DND-41 (cell line): ENCODE data around the gene NME9.

Experiments
- ATAC-seq: fragments of 200-7000 bp; cut with Tn5 transposase; 3 replicates; pipeline ENCODE4 v1.9.1; 2021; ENCODE audit warnings: low read depth; ENCODE audit not compliant: insufficient read depth
- DNase-seq: peaks from one replicate; pipeline ENCODE4 v3.0.0-alpha.2; 2020
- H2AFZ ChIP-seq: 2 replicates; pipeline ENCODE4 v1.6.0; 2012; ENCODE audit warnings: low read depth, low read length
- H3K27ac ChIP-seq: 2 replicates; pipeline ENCODE4 v1.5.1; 2012; ENCODE audit warnings: low read length, inconsistent platforms
- H3K27me3 ChIP-seq: fragments of 200-600 bp; sonication (generic); 2 replicates; pipeline ENCODE4 v1.6.0; 2012; ENCODE audit warnings: low read length, mild to moderate bottlenecking, inconsistent platforms; ENCODE audit not compliant: insufficient read depth, poor library complexity
- H3K36me3 ChIP-seq: 2 replicates; pipeline ENCODE4 v1.5.1; 2012; ENCODE audit warnings: low read length, inconsistent platforms; ENCODE audit not compliant: insufficient read depth
- H3K4me1 ChIP-seq: 2 replicates; pipeline ENCODE4 v1.5.1; 2012; ENCODE audit warnings: mild to moderate bottlenecking, low read length; ENCODE audit not compliant: insufficient read depth
- H3K4me2 ChIP-seq: 2 replicates; pipeline ENCODE4 v1.6.0; 2012; ENCODE audit warnings: mild to moderate bottlenecking, moderate library complexity, low read length, inconsistent platforms; ENCODE audit not compliant: insufficient read depth
- H3K4me3 ChIP-seq, 2 experiments: fragments of 200-600 bp in 1 of 2; shearing (Covaris generic) in 1 of 2; 2 replicates each; pipeline ENCODE4 v1.5.1; 2012 to 2016; ENCODE audit warnings: inconsistent platforms in 2 of 2, low read length in 2 of 2, mild to moderate bottlenecking in 2 of 2, low read depth in 1 of 2, moderate library complexity in 1 of 2
- H3K79me2 ChIP-seq: 2 replicates; pipeline ENCODE4 v1.6.0; 2012; ENCODE audit warnings: low read length, inconsistent platforms; ENCODE audit not compliant: insufficient read depth
- H3K9ac ChIP-seq: 2 replicates; pipeline ENCODE4 v1.6.0; 2012; ENCODE audit warnings: low read depth, mild to moderate bottlenecking, inconsistent platforms, low read length, moderate library complexity
- H3K9me3 ChIP-seq: 2 replicates; pipeline ENCODE4 v1.5.1; 2012; ENCODE audit warnings: low read length, moderate library complexity, mild to moderate bottlenecking, inconsistent platforms; ENCODE audit not compliant: insufficient read depth, severe bottlenecking
- H4K20me1 ChIP-seq: 2 replicates; pipeline ENCODE4 v1.6.0; 2012; ENCODE audit warnings: low read length; ENCODE audit not compliant: insufficient read depth
- EZH2 ChIP-seq: IDR thresholded peaks from 3 replicates; pipeline ENCODE4 v1.6.1; 2012; ENCODE audit warnings: borderline replicate concordance, low read depth, mild to moderate bottlenecking, moderate library complexity, low read length, inconsistent platforms; ENCODE audit not compliant: severe bottlenecking
- TF ChIP-seq, protein P1 (sequence below): IDR thresholded peaks from 2 replicates; pipeline ENCODE4 v1.5.1; 2012; ENCODE audit warnings: borderline replicate concordance, low read length, moderate library complexity, mild to moderate bottlenecking; ENCODE audit not compliant: poor library complexity, severe bottlenecking; ENCODE audit errors: extremely low read depth

Gene NME9

DNA sequence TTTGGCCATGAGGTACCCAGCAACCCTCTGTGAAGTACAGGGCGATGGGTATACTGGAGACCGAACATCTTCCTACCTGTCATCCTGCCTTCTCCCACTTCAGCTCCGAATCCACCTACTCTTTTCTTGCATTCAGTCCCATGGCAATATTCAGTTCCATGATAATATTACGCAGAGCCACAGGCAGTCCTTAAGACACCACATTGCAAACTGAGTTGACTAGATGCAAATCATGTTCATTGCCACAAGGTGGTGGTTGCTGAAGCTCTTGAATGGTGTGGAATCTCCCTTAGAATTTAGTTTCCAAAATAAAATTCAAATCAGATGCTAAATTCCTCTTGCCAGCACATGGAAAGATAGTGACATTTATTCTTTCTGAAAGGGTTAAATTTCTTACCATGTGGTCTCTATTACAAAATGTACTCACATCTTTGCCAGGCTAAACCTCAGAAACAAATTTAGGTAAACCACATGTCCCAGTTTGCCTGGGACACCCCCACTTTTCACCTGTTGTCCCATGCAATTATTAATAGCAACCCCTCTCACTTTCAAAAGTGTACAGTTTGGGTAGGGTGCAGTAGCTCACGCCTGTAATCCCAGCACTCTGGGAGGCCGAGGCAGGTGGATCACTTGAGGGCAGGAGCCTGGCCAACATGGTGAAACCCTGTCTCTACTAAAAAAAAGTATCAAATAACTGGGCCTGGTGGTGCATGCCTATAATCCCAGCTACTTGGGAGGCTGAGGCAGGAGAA is 1.7 kb upstream of the NME9 start:
- H3K4me1 ChIP-seq = peaks cover 19% of the 10 kb centered on the region
- ATAC-seq = no peak
- H3K27me3 ChIP-seq = peaks cover 18% of the 10 kb centered on the region
- no peak overlapping the region for H3K27ac ChIP-seq
- no peaks in the 10 kb centered on the region for H4K20me1 ChIP-seq
- no peak overlapping the region for H3K4me2 ChIP-seq
- H3K36me3 ChIP-seq = no peaks in the 10 kb centered on the region
- H3K9ac ChIP-seq = no peak overlapping the region
- no peak overlapping the region for H3K4me3 ChIP-seq
- no peaks in the 10 kb centered on the region for H3K9me3 ChIP-seq
- H3K79me2 ChIP-seq = no peaks in the 10 kb centered on the region
- no peak overlapping the region for H2AFZ ChIP-seq
- no peak for DNase-seq
- TF ChIP-seq, protein P1, sequence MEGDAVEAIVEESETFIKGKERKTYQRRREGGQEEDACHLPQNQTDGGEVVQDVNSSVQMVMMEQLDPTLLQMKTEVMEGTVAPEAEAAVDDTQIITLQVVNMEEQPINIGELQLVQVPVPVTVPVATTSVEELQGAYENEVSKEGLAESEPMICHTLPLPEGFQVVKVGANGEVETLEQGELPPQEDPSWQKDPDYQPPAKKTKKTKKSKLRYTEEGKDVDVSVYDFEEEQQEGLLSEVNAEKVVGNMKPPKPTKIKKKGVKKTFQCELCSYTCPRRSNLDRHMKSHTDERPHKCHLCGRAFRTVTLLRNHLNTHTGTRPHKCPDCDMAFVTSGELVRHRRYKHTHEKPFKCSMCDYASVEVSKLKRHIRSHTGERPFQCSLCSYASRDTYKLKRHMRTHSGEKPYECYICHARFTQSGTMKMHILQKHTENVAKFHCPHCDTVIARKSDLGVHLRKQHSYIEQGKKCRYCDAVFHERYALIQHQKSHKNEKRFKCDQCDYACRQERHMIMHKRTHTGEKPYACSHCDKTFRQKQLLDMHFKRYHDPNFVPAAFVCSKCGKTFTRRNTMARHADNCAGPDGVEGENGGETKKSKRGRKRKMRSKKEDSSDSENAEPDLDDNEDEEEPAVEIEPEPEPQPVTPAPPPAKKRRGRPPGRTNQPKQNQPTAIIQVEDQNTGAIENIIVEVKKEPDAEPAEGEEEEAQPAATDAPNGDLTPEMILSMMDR = peak; percentile 19
- no peak for TF ChIP-seq EZH2

DNA sequence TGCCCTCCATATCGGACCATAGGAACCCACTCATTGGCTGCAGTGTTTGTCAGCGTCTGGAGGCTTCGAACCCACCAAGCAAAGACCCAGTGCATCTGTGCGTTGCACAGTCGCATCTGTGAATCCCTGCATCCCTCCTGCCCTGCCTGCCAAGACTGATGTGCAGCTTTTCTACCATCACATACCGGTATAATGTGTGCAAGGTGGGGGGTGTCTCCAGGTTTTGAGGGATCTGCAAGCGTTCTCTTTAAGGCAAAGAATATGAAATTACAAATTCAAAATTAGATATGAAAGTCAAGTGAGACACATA is 288 bp upstream of the NME9 start:
- no peak for TF ChIP-seq EZH2
- TF ChIP-seq, protein P1 = no peak
- Histone ChIP-seq H3K4me3 (peak overlapping the region in 1 of 2 experiments; percentile 63; a peak in 2 of 4 replicates), H2AFZ (peak overlapping the region; percentile 83), H3K36me3 (no peaks in the 10 kb centered on the region), H3K4me2 (peak overlapping the region; percentile 94), H3K27ac (no peak overlapping the region), H3K4me1 (peaks cover 19% of the 10 kb centered on the region), H3K9me3 (no peaks in the 10 kb centered on the region), H3K9ac (no peak overlapping the region), H3K27me3 (peaks cover 13% of the 10 kb centered on the region), H4K20me1 (no peaks in the 10 kb centered on the region), H3K79me2 (no peaks in the 10 kb centered on the region)
- DNase-seq (no peak), ATAC-seq (no peak)

DNA sequence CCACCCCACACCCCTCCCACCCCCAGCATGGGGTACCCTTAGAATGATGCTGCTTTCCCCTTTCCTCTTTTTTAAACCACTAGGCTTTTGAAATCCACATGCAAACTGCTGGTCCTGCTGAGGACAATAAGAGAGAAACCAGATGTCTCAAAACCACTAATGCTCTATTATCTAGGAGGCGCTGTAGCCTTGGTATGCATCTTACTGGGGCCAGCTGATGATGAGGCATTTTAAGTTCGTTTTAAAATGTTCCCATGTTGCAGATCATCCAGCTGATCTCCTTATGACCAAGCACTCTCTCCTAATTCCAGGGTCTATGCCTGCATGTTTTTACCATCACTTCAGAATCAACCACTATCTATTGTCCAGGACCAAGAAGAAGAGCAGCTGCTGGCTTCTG is 1.3 kb downstream of the NME9 start:
- H3K27ac ChIP-seq = no peak overlapping the region
- DNase-seq (no peak), ATAC-seq (no peak)
- peak overlapping the region in 1 of 2 experiments; percentile 63; a peak in 2 of 4 replicates for H3K4me3 ChIP-seq
- TF ChIP-seq, protein P1 = peak; percentile 50
- no peak for TF ChIP-seq EZH2
- H3K79me2 ChIP-seq = no peaks in the 10 kb centered on the region
- peaks cover 19% of the 10 kb centered on the region for H3K4me1 ChIP-seq
- H3K9me3 ChIP-seq = no peaks in the 10 kb centered on the region
- H3K27me3 ChIP-seq = peaks cover 19% of the 10 kb centered on the region
- no peaks in the 10 kb centered on the region for H3K36me3 ChIP-seq
- H2AFZ ChIP-seq = peak overlapping the region; percentile 83; the same call in 1 of the 2 replicates
- H4K20me1 ChIP-seq = no peaks in the 10 kb centered on the region
- no peak overlapping the region for H3K9ac ChIP-seq
- H3K4me2 ChIP-seq = peak overlapping the region; percentile 94
